ENCODE results near the gene H6PD. TPM values are rescaled to one million over a fixed set of nuclear protein-coding genes. Genes with fewer than 3 reads are reported as not detected.

H6PD gene
- 10 to 100 TPM in 1 of 2 donors, 1 to 10 TPM in 1; 8.0 to 15.5 TPM for total RNA-seq

GRCh38 chr1:9234223-9235095, at the start of gene H6PD:
TSS of gene H6PD (plus strand) at chr1:9234774. CDS start at chr1:9244935, 10,161 bp downstream.

GRCh38 chr1:9292361-9293240, 58.0 kb downstream of the H6PD start, which contains the start of gene SPSB1:
TSS of gene SPSB1 (plus strand) at chr1:9292894. CDS start at chr1:9355892, 62,998 bp downstream.

Other genes with a start within 250 kb of the H6PD start
- not detected for gene SLC2A7, start 208.4 kb upstream of the H6PD start, total RNA-seq
- gene SLC2A5, start 165.1 kb upstream of the H6PD start, total RNA-seq: under 1 TPM in 1 of 2 donors, not detected in 1; under 0.01 TPM
- 1 to 10 TPM; 4.1 to 5.0 TPM for gene GPR157, start 105.7 kb upstream of the H6PD start, total RNA-seq
- 10 to 100 TPM; 29.6 to 38.6 TPM for gene SPSB1, start 58.1 kb downstream of the H6PD start, total RNA-seq

Data from melanocyte of skin (primary cell).